H9 (cell line): ENCODE measurements around the gene TRANK1. TPM values are rescaled to one million over a fixed set of nuclear protein-coding genes. Genes with fewer than 3 reads are reported as not detected.

Experiments
- DNase-seq: peaks from one replicate; pipeline ENCODE4 v3.0.0-alpha.2; 2017
- H2AFZ ChIP-seq: one replicate; pipeline ENCODE4 v1.6.1; 2013; ENCODE audit warnings: mild to moderate bottlenecking, low read length, control low read depth, moderate library complexity
- H2AK5ac ChIP-seq: 2 replicates; pipeline ENCODE4 v1.6.1; 2013; ENCODE audit warnings: low read length, control low read depth, mixed read lengths; ENCODE audit not compliant: insufficient read length
- H2BK120ac ChIP-seq: one replicate; pipeline ENCODE4 v1.6.1; 2013; ENCODE audit warnings: low read depth, mild to moderate bottlenecking, low read length, control low read depth, inconsistent platforms; ENCODE audit not compliant: poor library complexity, severe bottlenecking
- H2BK12ac ChIP-seq: 2 replicates; pipeline ENCODE4 v1.6.1; 2013; ENCODE audit warnings: low read length, control low read depth, mixed read lengths, low read depth; ENCODE audit not compliant: insufficient read length
- H2BK15ac ChIP-seq: 2 replicates; pipeline ENCODE4 v1.6.1; 2013; ENCODE audit warnings: low read depth, low read length, control low read depth
- H2BK20ac ChIP-seq: one replicate; pipeline ENCODE4 v1.6.1; 2013; ENCODE audit warnings: low read depth, mild to moderate bottlenecking, low read length, control low read depth, inconsistent platforms; ENCODE audit not compliant: poor library complexity, severe bottlenecking
- H2BK5ac ChIP-seq: 2 replicates; pipeline ENCODE4 v1.6.1; 2013; ENCODE audit warnings: low read length, control low read depth, mixed read lengths; ENCODE audit not compliant: insufficient read length
- H3K14ac ChIP-seq: 2 replicates; pipeline ENCODE4 v1.6.1; 2013; ENCODE audit warnings: low read length, control low read depth; ENCODE audit not compliant: insufficient read depth
- H3K18ac ChIP-seq: 2 replicates; pipeline ENCODE4 v1.6.1; 2013; ENCODE audit warnings: low read depth, mild to moderate bottlenecking, mixed read lengths, low read length, control low read depth; ENCODE audit not compliant: insufficient read length
- H3K23ac ChIP-seq: 2 replicates; pipeline ENCODE4 v1.6.1; 2013; ENCODE audit warnings: low read length, control low read depth, mixed read lengths, low read depth; ENCODE audit not compliant: insufficient read length
- H3K23me2 ChIP-seq: 2 replicates; pipeline ENCODE4 v1.6.1; 2013; ENCODE audit warnings: low read depth, mild to moderate bottlenecking, mixed read lengths, low read length, control low read depth; ENCODE audit not compliant: insufficient read length, poor library complexity, severe bottlenecking
- H3K27ac ChIP-seq: 2 replicates; pipeline ENCODE4 v1.5.1; 2013; ENCODE audit warnings: low read length, control low read depth, mixed read lengths, low read depth; ENCODE audit not compliant: insufficient read length
- H3K27me3 ChIP-seq: 2 replicates; pipeline ENCODE4 v1.6.1; 2013; ENCODE audit warnings: low read length, control low read depth, inconsistent platforms; ENCODE audit not compliant: insufficient read depth
- H3K4ac ChIP-seq: 2 replicates; pipeline ENCODE4 v1.6.1; 2013; ENCODE audit warnings: low read depth, mild to moderate bottlenecking, control low read depth, inconsistent platforms, low read length, moderate library complexity
- H3K4me1 ChIP-seq: 2 replicates; pipeline ENCODE4 v1.6.1; 2013; ENCODE audit warnings: low read length, control low read depth, inconsistent platforms; ENCODE audit not compliant: insufficient read depth
- H3K4me2 ChIP-seq: 2 replicates; pipeline ENCODE4 v1.6.1; 2013; ENCODE audit warnings: low read length, control low read depth, mixed read lengths; ENCODE audit not compliant: insufficient read length, insufficient read depth
- H3K56ac ChIP-seq: 2 replicates; pipeline ENCODE4 v1.6.1; 2013; ENCODE audit warnings: low read depth, mild to moderate bottlenecking, mixed read lengths, low read length, control low read depth; ENCODE audit not compliant: insufficient read length
- H3K79me1 ChIP-seq: 2 replicates; pipeline ENCODE4 v1.6.1; 2013; ENCODE audit warnings: low read depth, mild to moderate bottlenecking, moderate library complexity, low read length, control low read depth, inconsistent platforms; ENCODE audit not compliant: insufficient read depth, poor library complexity, severe bottlenecking
- H3K79me2 ChIP-seq: 2 replicates; pipeline ENCODE4 v1.6.1; 2013; ENCODE audit warnings: low read length, control low read depth, inconsistent platforms; ENCODE audit not compliant: insufficient read depth
- H3K9ac ChIP-seq: 2 replicates; pipeline ENCODE4 v1.6.1; 2013; ENCODE audit warnings: low read length, control low read depth, mixed read lengths; ENCODE audit not compliant: insufficient read length; ENCODE audit errors: extremely low read depth
- H3K9me3 ChIP-seq: one replicate; pipeline ENCODE4 v1.6.1; 2013; ENCODE audit warnings: low read depth, low read length, inconsistent platforms; ENCODE audit not compliant: control insufficient read depth
- H3T11ph ChIP-seq: one replicate; pipeline ENCODE4 v1.6.1; 2013; ENCODE audit warnings: mild to moderate bottlenecking, low read length, control low read depth, inconsistent platforms
- H4K20me1 ChIP-seq: one replicate; pipeline ENCODE4 v1.6.1; 2013; ENCODE audit not compliant: control insufficient read depth, insufficient read length, insufficient read depth
- H4K5ac ChIP-seq: 2 replicates; pipeline ENCODE4 v1.6.1; 2013; ENCODE audit warnings: low read depth, mild to moderate bottlenecking, mixed read lengths, low read length, control low read depth; ENCODE audit not compliant: insufficient read length
- H4K8ac ChIP-seq: replicated peaks from 2 replicates; pipeline ENCODE4 v1.6.1; 2013; ENCODE audit warnings: low read length, control low read depth, mixed read lengths, low read depth; ENCODE audit not compliant: insufficient read length
- H4K91ac ChIP-seq: 2 replicates; pipeline ENCODE4 v1.6.1; 2013; ENCODE audit warnings: low read depth, mild to moderate bottlenecking, moderate library complexity, mixed read lengths, low read length, control low read depth; ENCODE audit not compliant: insufficient read length
- H3K27ac Mint-ChIP-seq, 3 experiments: 2 replicates in 2 of 3; 3 replicates in 1 of 3; pipeline ENCODE4 v1.8.0; 2020 to 2021; ENCODE audit warnings: mixed read lengths in 3 of 3, mild to moderate bottlenecking in 1 of 3, moderate library complexity in 1 of 3
- H3K27me3 Mint-ChIP-seq: 2 replicates; pipeline ENCODE4 v1.8.0; 2021; ENCODE audit warnings: low read depth, mild to moderate bottlenecking, moderate library complexity, mixed read lengths
- H3K36me3 Mint-ChIP-seq, 3 experiments: 2 replicates in 2 of 3; 3 replicates in 1 of 3; pipeline ENCODE4 v1.8.0; 2020 to 2021; ENCODE audit warnings: low read depth in 3 of 3, mixed read lengths in 3 of 3; ENCODE audit not compliant: insufficient read depth in 1 of 3
- H3K4me1 Mint-ChIP-seq, 2 experiments: 2 replicates each; pipeline ENCODE4 v1.8.0; 2020; ENCODE audit warnings: mixed read lengths in 2 of 2
- H3K4me3 Mint-ChIP-seq, 2 experiments: 2 replicates in 1 of 2; 3 replicates in 1 of 2; pipeline ENCODE4 v1.8.0; 2020 to 2021; ENCODE audit warnings: mild to moderate bottlenecking in 2 of 2, mixed read lengths in 2 of 2, moderate library complexity in 1 of 2
- H3K9me3 Mint-ChIP-seq, 2 experiments: 2 replicates in 1 of 2; 3 replicates in 1 of 2; pipeline ENCODE4 v1.8.0; 2020; ENCODE audit warnings: mild to moderate bottlenecking in 2 of 2, mixed read lengths in 2 of 2, moderate library complexity in 1 of 2
- WGBS: extraction: QIAGEN DNeasy Blood & Tissue Kit; methylation state at CpG from one replicate; pipeline ENCODE4 v1.1.7; 2013; ENCODE audit warnings: missing lambda C conversion rate, low lambda C conversion rate, mixed read lengths; ENCODE audit not compliant: insufficient read length; ENCODE audit errors: extremely low coverage; 5-methylcytosine and 5-hydroxymethylcytosine counted together
- total RNA-seq: library from RNA; stranded (reverse); gene quantifications from 2 replicates; pipeline ENCODE4 v1.2.1, GENCODE V29; 2021
- TF ChIP-seq, protein P1 (sequence below): fragments of 200-600 bp; sonication (generic); conservative IDR thresholded peaks from 3 replicates; pipeline ENCODE4 v1.8.0; 2021; ENCODE audit warnings: antibody characterized with exemption, mild to moderate bottlenecking

Gene TRANK1
- total RNA-seq, 1 experiment from 2014 or later = 5.9 TPM

GRCh38 chr3:36790765-36791164 is 154.1 kb downstream of the TRANK1 start:
- no peak overlapping the region for H4K5ac ChIP-seq
- no peaks in the 10 kb centered on the region for H3K79me2 ChIP-seq
- Mint-ChIP-seq H3K27ac (no peak overlapping the region), H3K36me3 (no peaks in the 10 kb centered on the region), H3K4me1 (peaks cover 2 to 8% of the 10 kb centered on the region in 2 experiments; a peak in 3 of 4 replicates), H3K9me3 (no peaks in the 10 kb centered on the region), H3K27me3 (peaks cover 13% of the 10 kb centered on the region), H3K4me3 (no peak overlapping the region)
- no peak overlapping the region for H3K27ac ChIP-seq
- no peak for DNase-seq
- no peak overlapping the region for H3K4me2 ChIP-seq
- no peak overlapping the region for H3K9ac ChIP-seq
- no peak overlapping the region for H2BK5ac ChIP-seq
- no peak overlapping the region for H2AFZ ChIP-seq
- H2BK120ac ChIP-seq = no peak overlapping the region
- H3K4me1 ChIP-seq = no peaks in the 10 kb centered on the region
- H3K18ac ChIP-seq = no peak overlapping the region
- no peak overlapping the region for H3K56ac ChIP-seq
- no peaks in the 10 kb centered on the region for H4K20me1 ChIP-seq
- TF ChIP-seq, protein P1, sequence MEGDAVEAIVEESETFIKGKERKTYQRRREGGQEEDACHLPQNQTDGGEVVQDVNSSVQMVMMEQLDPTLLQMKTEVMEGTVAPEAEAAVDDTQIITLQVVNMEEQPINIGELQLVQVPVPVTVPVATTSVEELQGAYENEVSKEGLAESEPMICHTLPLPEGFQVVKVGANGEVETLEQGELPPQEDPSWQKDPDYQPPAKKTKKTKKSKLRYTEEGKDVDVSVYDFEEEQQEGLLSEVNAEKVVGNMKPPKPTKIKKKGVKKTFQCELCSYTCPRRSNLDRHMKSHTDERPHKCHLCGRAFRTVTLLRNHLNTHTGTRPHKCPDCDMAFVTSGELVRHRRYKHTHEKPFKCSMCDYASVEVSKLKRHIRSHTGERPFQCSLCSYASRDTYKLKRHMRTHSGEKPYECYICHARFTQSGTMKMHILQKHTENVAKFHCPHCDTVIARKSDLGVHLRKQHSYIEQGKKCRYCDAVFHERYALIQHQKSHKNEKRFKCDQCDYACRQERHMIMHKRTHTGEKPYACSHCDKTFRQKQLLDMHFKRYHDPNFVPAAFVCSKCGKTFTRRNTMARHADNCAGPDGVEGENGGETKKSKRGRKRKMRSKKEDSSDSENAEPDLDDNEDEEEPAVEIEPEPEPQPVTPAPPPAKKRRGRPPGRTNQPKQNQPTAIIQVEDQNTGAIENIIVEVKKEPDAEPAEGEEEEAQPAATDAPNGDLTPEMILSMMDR = no peak
- no peak overlapping the region for H2BK12ac ChIP-seq
- no peak overlapping the region for H3K4ac ChIP-seq
- no peaks in the 10 kb centered on the region for H3K79me1 ChIP-seq
- no CpG with 5 or more reads among the region's 6 CpGs for WGBS
- H2AK5ac ChIP-seq = no peak overlapping the region
- no peak overlapping the region for H3K23ac ChIP-seq
- H2BK20ac ChIP-seq = no peak overlapping the region
- H3K23me2 ChIP-seq = no peaks in the 10 kb centered on the region
- no peaks in the 10 kb centered on the region for H3K9me3 ChIP-seq
- no peak overlapping the region for H3T11ph ChIP-seq
- H3K14ac ChIP-seq = no peak overlapping the region
- H3K27me3 ChIP-seq = no peaks in the 10 kb centered on the region
- no peak overlapping the region for H4K91ac ChIP-seq
- H4K8ac ChIP-seq = no peak overlapping the region
- H2BK15ac ChIP-seq = no peak overlapping the region
